T-helper 2 cell treated with Interferon-gamma antibody and Interleukin-4, amounts not matched to agents 100 ng/mL and 5 ng/mL, for 36 hours (primary cell): ENCODE measurements around the gene TMEM69. TPM values are rescaled to one million over a fixed set of nuclear protein-coding genes. Genes with fewer than 3 reads are reported as not detected.
"Not testable (repeated sequence)": the region's sequence is repeated elsewhere in the genome, so short reads cannot be mapped to it uniquely, and the experiment has no call there.

Experiments
- intact Hi-C: fragments of 100-400 bp; cut with micrococcal nuclease; formaldehyde crosslinking; loops from one replicate; pipeline ENCODE4 v1.15.1; 2023
- total RNA-seq: library from RNA; stranded (reverse); gene quantifications from 2 replicates; pipeline ENCODE4 v1.2.3, GENCODE V29; 2022

TMEM69 gene
- total RNA-seq = 18.0 TPM in 2 replicates

- intact Hi-C loops = loop anchor here (1.0 to 5.0 kb wide), 13 partner anchors 104 to 1644 kb away; partner anchors contain the start of genes CCDC163, CMPK1, KIF2C and LRRC41
Observed at GRCh38 chr1:45687754-45688740, at the start of gene TMEM69. Gene TMEM69, plus strand, starts transcription at chr1:45688181. Its CDS starts 2,888 bp downstream, at chr1:45691069.

GRCh38 chr1:45640293-45640692 is 47.7 kb upstream of the TMEM69 start:
- intact Hi-C loops = loop anchor here (10.0 kb wide), 1 partner anchor 205 kb away; no protein-coding TSS in a partner anchor

- intact Hi-C loops = loop anchor here (10.0 kb wide), 1 partner anchor 201 kb away; no protein-coding TSS in a partner anchor
Observed at GRCh38 chr1:45643321-45643720, 44.7 kb upstream of the TMEM69 start.

- intact Hi-C loops = loop anchor here (10.0 kb wide), 1 partner anchor 201 kb away; no protein-coding TSS in a partner anchor
Observed at GRCh38 chr1:45643978-45644377, 44.0 kb upstream of the TMEM69 start.

- intact Hi-C loops = loop anchor here (10.0 kb wide), 1 partner anchor 200 kb away; no protein-coding TSS in a partner anchor
Observed at GRCh38 chr1:45644661-45645060, 43.3 kb upstream of the TMEM69 start.

- intact Hi-C loops = loop anchor here (10.0 kb wide), 1 partner anchor 197 kb away; no protein-coding TSS in a partner anchor
Observed at GRCh38 chr1:45647248-45648021, 40.5 kb upstream of the TMEM69 start.

- intact Hi-C loops = no loop called here
Observed at GRCh38 chr1:45654540-45655280, 33.3 kb upstream of the TMEM69 start.

GRCh38 chr1:45656573-45657226 is 31.3 kb upstream of the TMEM69 start:
- intact Hi-C loops = no loop called here

- intact Hi-C loops = no loop called here
Observed at GRCh38 chr1:45658171-45658570, 29.8 kb upstream of the TMEM69 start.

- intact Hi-C loops = no loop called here
Observed at GRCh38 chr1:45659222-45659621, 28.8 kb upstream of the TMEM69 start.

GRCh38 chr1:45660336-45660735 is 27.6 kb upstream of the TMEM69 start:
- intact Hi-C loops = no loop called here

- intact Hi-C loops = no loop called here
Observed at GRCh38 chr1:45666836-45667235, 21.1 kb upstream of the TMEM69 start.

GRCh38 chr1:45667321-45668111 is 20.5 kb upstream of the TMEM69 start:
- intact Hi-C loops = no loop called here

- intact Hi-C loops = no loop called here
Observed at GRCh38 chr1:45668526-45668925, 19.5 kb upstream of the TMEM69 start.

- intact Hi-C loops = no loop called here
Observed at GRCh38 chr1:45669379-45669778, 18.6 kb upstream of the TMEM69 start.

- intact Hi-C loops = no loop called here
Observed at GRCh38 chr1:45669859-45670655, 17.9 kb upstream of the TMEM69 start.

- intact Hi-C loops = no loop called here
Observed at GRCh38 chr1:45673956-45674355, 14.0 kb upstream of the TMEM69 start.

GRCh38 chr1:45674478-45674877 is 13.5 kb upstream of the TMEM69 start:
- intact Hi-C loops = no loop called here

- intact Hi-C loops = not testable (repeated sequence)
Observed at GRCh38 chr1:45676553-45676952, 11.4 kb upstream of the TMEM69 start.
